Measurements from ENCODE around the gene HOXA2.

The HOXA2 gene

GRCh38 chr7:27071622-27072390 lies 30.7 kb downstream of the HOXA2 start:
- DNase-seq, result no peak

- no peak for DNase-seq
Observed at GRCh38 chr7:27068259-27068658, 34.2 kb downstream of the HOXA2 start.

- DNase-seq, result no peak
Observed at GRCh38 chr7:27066148-27066547, 36.3 kb downstream of the HOXA2 start.

- no peak for DNase-seq
Observed at GRCh38 chr7:27065709-27066108, 36.8 kb downstream of the HOXA2 start.

- DNase-seq, result no peak
Observed at GRCh38 chr7:27064661-27065060, 37.8 kb downstream of the HOXA2 start.

- no peak for DNase-seq
Observed at GRCh38 chr7:27064159-27064558, 38.3 kb downstream of the HOXA2 start.

GRCh38 chr7:27062946-27063345 lies 39.5 kb downstream of the HOXA2 start:
- no peak for DNase-seq

- no peak for DNase-seq
Observed at GRCh38 chr7:27053153-27053552, 49.3 kb downstream of the HOXA2 start.

- DNase-seq, result no peak
Observed at GRCh38 chr7:27051451-27051850, 51.0 kb downstream of the HOXA2 start.

Data from activated CD4-positive, alpha-beta T cell treated with anti-CD3 and anti-CD28 coated beads, Interleukin-2, amount 50 U/mL, for 48 hours (primary cell).